HG03045 (cell line): ENCODE measurements around the gene SMURF1.
"Not testable (repeated sequence)": the region's sequence is repeated elsewhere in the genome, so short reads cannot be mapped to it uniquely, and the experiment has no call there.

Experiments
- ATAC-seq: cut with Tn5 transposase; IDR thresholded peaks from one replicate; pipeline ENCODE4 v1.9.1; 2021; ENCODE audit warnings: mild to moderate bottlenecking, moderate library complexity; ENCODE audit not compliant: unreplicated experiment

SMURF1 gene

DNA sequence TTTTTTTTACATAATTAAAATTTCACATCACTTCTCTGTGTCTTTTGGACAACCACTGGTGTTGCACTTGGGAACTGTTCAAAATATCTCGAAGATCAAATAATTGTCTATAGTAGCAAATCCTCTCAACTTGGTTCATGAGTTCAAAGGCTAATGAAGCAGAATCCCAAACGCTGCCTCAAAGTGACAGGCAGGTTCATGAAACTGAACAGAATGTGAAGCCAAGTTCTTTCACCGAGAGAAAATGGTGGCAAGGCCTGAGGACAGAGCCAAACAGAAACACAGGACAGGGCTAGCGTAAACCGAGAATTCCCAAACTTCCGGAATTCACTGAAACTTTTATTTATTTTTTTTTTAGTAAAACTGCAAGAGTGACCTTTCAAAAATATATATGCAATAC is 21.1 kb downstream of the SMURF1 start:
- no peak for ATAC-seq

DNA sequence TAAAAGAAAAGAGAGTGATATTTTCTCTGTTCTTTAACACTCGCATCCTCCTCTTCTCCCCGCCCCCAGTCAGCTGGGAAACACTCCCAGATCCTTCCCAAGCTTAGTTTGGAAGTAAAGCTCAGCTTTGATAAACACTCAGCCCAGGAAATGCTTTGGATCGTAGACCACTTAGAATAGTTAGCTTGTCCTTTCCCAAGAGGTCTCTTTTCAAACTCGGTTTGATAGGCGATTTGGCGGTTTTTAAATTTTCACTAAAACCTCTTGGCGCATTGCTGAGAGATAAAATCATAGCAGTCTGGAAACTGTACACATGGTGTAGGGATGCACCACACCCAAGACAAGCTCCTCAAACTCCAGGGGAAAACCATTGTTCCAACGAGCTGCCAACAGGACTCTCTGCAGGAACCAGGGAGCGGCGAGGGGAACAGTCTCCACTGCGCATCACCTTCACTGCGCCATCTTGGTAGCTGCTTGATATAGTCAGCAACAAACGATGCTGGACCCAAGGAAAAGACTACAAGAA is 22.3 kb downstream of the SMURF1 start:
- ATAC-seq: no peak

DNA sequence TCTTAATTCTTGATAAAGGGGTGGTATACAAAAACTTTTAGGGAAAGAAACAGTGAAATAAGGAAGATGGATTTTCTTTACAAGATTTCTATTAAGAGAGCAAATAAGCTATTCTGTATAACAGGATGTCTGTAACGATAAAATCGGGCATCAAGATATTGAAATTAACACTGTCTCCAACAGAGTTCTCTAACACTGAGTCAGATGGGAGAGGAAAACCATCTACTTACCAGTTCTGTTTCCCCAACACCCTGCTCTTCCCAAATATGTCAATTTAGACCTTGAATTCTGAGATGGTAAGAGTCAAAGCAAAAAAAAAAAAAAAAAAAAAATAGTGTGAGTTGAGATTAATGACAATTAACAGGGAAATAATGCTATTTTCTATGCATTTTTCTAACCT is 23.0 kb downstream of the SMURF1 start:
- ATAC-seq: no peak

DNA sequence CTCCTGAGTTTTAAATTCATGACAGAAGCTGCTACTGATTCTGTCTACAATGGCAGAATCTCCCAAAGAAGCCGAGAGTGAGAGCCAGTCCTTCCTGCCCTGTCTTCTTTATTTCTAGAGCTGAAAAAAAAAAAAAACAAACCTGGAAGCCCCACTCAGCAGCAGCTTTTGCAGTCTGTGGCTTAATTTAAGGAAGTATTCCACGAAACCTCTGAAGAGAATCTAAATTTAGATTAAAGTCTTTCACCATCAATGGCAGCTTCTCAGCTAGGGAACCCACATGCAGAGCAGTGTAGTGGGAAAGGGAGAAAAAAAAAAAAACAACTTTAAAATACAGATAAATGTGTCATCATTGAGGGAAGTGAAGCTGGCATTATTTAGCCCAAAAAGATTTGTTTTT is 23.4 kb downstream of the SMURF1 start:
- ATAC-seq: no peak

DNA sequence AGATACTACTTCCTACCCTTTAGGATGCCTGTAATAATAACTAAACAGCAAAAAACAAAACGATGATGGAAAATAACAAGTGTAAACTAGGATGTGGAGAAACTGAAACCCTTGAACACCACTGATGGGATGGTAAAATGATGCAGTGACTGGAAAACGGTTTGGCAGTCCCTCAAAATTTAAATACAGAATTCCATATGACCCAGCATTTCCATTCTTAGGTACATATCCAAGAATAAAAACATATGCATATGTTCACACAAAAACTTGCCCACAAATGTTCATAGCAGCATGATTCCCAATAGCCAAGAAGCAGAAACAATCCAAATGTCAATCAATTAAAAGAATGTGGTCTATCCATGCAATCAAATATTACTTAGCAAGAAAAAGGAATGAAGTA is 25.8 kb downstream of the SMURF1 start:
- no peak for ATAC-seq

DNA sequence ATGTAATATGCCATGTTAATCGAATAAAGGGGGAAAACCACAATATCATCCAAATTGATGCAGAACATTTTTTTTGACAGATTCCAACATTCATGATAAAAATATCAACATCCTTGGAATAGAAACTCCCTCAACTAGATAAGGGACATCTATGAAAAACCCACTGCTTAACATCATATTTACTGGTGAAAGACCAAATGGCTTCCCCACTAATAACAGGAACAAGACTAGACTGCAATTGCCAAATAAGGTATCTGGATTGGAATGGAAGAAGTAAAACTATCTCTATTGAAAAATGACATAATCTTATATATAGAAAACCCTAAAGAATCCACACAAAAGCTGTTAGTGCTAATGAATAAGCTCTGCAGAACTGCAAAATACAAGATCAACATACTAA is 27.8 kb downstream of the SMURF1 start:
- ATAC-seq: no peak

DNA sequence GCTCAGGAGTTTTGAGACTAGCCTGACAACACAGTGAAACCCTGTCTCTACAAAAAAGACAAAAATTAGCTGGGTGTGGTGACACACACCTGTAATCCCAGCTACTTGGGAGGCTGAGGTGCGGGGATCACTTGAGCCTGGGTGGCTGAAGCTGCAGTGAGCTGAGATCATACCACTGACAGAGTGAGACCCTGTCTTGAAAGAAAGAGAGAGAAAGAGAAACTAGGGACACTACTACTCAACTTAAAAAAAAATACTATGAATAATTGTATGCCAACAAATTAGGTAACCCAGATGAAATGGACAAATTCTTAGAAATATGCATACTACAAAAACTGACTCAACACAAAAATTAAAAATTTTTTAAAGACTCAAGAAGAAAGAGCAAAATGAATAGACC is 28.5 kb downstream of the SMURF1 start:
- ATAC-seq: no peak

DNA sequence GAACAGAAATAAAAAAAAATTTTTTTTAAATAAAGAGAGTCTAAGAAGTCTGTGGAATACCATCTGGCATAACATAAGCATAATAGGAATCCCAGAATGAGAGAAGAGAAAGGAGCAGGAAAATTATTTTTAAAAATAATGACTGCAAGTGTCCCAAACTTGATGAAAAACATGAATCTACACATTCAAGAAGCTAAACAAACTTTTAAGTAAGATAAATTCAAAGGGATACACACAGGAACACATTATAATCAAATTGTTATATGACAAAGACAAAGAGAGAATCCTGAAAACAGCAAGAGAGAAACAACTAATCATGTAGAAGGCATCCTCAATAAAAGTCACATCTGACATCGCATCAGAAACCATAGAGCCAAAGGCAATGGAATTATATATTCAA is 30.9 kb downstream of the SMURF1 start:
- ATAC-seq: no peak

DNA sequence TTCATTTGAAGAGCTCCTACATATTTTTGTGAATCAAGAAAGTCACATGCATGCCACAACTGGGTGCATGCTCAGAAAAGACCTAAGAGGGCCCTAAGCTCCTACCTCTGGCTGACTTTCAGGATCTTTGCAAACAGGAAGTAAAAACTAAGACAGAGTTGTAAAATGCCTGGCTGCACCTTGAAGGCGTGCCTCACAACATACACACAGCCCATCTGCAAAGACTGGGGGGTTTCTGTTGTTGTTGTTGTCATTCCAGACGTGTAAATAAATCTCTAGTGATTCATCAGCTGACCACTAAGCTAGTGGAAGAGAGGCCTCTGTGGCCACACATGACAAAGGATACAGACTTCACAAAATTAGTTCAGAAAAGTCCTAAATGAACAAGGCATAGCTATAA is 31.8 kb downstream of the SMURF1 start:
- ATAC-seq: peak; percentile 74

DNA sequence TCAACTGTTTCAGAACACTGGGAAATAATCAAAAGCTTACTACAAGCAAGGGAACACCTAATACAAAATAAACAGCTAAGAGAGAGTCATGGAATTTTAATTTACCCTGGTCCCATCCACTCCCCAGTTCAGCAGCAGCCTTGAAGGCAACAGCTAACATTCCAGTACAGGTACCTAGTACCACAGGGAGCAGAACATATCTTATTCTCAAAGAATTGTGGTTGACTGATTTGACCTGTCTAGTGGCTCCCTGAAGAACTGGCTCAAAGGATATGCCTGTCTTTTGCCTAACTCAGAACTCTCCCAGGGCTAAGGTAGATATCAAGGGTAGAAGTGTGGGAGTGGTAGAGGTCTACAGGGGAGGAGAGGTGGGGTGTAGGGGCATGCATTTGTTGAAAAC is 32.3 kb downstream of the SMURF1 start:
- ATAC-seq: no peak

DNA sequence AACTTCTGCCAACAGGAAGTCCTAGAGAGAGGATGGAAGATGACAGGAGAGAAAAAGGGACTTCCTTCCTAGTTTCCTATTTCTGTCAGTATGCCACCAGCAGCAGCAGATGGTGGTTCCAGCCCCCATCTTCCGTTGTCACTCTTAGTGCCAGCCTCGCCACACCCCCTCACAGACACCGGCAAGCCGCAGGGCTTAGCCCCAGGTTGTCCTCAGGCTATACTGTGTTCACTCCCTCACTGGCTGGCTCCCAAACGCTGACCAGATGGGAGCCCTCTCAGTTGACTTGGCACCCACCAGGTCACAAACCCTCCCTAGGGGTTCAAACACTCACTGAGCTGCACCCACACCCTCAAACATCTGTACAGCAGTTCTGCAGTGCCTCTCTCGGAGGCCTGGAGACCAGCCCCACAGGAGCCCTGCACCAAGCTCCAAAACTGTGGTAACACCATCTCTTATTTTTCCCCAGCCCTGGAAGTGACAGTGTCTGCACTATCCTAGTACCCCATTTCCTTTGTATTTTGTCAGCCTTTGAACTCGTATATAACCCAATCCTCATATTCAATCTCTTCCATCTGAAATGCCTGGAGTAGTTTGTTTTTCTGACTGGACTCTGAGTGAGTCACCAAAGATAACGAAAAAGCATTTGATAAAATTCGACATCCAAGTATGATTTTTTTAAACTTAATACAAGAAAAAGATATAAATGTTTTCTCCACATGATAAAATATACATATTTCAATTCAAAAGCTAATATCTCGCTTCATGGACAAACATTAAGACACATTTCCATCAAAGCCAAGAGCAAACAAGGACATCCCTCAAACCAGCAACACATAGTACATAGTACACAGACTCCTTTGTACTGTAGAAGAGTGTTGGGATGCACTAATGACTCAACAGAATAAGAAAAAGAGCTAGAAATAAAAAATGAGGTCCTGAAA is 34.5 kb downstream of the SMURF1 start:
- no peak for ATAC-seq

DNA sequence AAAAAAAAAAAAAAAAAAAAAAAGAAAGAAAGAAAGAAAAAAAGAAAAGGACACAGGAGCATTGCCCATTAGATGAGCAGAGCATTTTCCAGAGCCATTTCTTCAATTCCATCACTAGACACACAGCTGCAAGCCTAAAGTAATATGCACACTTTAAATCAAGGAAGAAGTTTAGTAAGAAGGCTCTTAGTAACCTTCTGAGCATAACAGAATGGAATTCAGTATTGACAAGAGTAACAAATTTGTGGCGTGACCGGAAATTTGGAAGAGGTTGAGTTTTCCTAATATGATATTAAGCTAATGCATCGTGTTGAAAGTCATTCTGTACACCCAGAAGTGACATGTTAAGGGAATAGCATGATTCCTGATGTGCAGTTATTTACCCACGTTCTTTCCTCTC is 35.3 kb downstream of the SMURF1 start:
- no peak for ATAC-seq

DNA sequence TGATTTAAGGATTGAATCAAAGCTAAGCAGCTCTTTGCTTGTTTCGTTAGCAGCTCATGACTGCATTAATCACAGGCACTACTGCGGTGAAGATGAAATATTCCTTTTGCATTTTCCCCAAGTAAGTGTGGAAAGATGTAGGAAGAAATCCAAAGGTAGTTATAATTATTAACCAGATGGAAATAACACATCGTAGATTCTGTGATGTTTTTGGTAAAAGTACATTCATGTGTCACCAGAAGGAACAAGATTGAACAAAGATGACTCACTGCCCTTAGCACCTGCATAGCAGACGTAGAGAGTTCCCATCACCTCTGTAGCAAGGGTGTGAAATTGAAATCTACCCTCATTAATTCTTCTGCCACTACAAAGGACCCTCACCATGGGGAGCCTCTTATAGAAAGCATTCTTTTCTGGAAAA is 37.1 kb downstream of the SMURF1 start:
- no peak for ATAC-seq

DNA sequence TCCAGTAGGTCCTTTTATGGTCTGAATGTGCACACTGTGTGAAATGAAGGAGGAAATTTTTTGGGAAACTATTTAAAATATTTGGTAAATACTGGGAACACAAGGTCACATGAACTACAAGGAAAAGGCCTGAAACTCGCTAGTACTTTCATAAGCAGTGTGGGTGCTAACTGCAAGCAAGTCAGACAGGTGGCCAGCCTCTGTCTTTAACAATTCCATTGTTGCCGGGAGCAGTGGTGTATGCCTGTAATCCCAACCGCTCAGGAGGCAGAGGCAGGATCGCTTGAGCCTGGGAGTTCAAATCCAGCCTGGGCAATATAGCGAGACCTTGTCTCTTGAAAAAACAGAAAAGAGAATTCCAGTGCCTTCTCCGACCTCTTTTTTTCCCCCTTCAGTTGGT is 37.5 kb downstream of the SMURF1 start:
- no peak for ATAC-seq

DNA sequence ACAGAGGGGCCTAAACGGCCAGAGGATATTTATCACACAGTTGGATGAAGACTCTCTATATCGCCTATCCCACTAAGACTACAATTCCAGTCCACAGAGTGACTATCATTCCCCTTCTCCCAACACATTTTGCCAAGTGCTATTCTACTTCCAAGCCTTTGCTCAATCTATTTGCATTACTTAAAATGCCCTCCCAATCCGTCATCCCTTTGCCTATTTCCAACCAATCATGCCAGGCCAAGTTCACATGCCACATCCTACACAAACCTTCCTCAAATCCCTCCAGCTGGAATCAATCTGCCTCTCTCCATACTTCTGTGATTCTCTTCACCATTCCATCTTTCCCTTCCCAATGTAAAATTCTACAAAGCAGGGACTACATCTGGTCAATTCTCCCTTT is 38.2 kb downstream of the SMURF1 start:
- ATAC-seq: no peak

DNA sequence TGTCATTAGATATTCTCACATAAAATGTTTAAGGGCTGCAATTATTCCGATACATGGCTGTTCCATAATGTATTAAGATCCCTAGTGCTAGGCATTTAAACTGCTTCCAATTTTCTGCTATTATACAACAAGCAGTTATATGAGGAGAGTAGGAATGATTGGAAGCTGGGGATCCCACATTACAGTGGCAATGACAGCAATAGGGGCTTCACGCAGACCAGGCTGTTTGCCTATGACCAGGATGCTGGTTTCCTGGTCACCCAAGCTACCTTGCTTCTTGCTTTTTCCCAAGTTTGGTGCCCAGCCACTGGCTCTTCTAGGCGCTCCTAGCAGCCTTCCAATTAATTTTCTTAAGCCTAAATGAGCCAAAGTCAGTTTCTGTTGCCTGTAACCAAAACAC is 39.3 kb downstream of the SMURF1 start:
- no peak for ATAC-seq

DNA sequence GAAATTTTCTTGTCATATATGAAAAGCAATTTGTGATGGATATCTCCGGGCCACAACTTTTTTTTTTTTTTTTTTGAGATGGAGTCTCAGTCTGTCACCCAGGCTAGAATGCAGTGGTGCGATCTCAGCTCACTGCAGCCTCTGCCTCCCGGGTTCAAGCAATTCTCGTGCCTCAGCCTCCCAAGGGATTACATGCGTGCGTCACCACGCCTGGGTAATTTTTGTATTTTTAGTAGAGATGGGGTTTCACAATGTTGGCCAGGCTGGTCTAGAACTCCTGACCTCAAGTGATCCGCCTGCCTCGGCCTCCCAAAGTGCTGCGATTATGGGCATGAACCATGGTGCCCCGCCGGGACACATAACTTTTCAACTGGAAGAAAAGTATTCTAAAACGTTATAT is 40.1 kb downstream of the SMURF1 start:
- not testable (repeated sequence) for ATAC-seq

DNA sequence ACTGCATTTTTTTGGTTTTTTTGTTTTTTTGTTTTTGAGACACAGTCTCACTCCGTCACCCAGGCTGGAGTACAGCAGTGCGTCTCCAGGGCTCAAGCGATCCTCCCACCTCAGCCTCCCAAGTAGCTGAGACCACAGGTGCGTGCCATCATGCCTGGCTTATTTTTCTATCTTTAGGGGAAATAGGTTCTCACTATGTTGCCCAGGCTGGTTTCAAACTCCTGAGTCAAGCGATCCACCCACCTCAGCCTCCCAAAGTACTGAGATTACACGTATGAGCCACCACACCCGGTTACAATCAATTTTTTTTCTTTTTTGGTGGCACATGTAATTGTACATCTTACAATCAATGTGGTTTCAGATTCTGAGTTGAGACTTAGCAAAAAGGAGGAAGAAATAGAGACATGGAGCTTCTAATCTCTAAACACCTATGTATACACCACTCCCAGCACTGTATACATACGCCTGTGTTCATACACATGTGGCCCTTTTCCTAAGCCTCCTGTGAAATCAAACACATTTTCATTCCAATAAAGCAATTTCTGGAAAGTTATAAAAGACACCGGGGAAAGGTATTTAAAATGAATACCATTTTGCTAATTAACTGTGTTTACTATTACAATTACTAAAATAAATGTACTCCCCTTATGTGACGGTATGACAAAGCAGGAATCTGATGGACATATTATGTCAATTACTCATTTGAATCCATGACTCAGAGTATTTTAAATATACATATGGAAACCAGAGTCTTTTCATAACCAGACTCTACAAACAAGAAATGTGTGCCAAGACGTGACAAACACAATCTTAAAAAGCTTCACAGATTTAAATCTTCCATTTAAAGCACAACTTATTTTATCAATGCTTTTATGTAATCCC is 40.9 kb downstream of the SMURF1 start:
- ATAC-seq: no peak

DNA sequence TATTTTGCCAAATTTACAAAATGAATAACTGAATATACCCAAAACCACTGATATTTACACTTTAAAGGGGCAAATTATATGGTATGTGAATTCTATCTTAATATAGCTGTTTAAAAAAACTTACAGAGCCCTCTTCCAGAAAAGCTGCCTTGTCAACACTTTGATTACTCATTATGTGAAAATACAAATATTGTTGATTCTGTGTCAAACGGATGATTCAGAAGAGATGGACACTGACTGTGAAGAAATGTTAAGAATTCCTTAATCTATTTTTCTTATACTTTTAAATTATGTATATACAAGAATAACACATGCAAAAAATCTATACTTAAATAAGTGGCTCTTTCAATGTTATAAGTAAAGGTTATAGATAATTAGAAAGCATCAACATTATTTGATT is 41.5 kb downstream of the SMURF1 start:
- no peak for ATAC-seq

DNA sequence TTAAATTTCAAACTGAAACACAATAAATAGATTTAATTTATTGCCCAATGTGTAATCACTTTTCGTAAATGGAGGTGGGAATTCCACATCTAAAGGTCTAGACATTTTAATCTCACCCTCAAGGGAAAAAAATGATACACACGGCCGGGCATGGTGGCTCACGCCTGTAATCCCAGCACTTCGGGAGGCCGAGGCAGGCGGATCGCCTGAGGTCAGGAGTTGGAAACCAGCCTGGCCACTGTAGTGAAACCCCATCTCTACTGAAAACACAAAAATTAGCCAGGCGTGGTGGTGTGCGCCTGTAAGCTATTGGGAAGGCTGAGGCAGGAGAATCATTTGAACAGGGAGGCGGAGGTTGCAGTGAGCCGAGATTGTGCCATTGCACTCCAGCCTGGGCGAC is 42.4 kb downstream of the SMURF1 start:
- ATAC-seq: not testable (repeated sequence)

DNA sequence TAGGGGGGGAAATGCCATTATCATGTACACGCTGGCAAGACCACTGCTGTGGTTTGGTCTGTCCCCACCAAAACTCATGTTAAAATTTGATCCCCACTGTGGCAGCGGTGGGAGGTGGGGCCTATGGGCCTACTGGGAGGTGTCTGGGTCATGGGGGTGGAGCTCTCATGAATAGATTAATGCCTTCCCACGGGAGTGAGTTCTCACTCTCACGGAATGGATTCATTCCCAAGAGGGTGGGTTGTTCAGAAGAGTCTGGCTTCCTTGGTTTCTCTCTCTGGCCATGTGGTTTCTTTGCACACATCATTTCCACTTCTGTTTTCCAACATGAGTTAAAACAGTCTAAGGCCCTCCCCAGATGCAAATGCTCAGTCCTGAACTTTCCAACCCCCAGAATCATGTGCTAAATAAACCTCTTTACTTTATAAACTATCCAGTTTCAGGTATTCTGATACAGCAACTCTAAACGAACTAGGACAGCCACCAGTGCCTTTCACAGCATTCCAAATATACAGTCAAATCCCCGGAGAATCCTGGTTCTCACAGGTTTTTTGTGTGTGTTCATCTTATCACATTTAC is 44.3 kb downstream of the SMURF1 start:
- ATAC-seq: no peak
